ENCODE results near the gene AGPAT4. TPM values are rescaled to one million over a fixed set of nuclear protein-coding genes. Genes with fewer than 3 reads are reported as not detected.

Gene AGPAT4
- total RNA-seq, 1 experiment from 2014 or later: 22.0 TPM

DNA sequence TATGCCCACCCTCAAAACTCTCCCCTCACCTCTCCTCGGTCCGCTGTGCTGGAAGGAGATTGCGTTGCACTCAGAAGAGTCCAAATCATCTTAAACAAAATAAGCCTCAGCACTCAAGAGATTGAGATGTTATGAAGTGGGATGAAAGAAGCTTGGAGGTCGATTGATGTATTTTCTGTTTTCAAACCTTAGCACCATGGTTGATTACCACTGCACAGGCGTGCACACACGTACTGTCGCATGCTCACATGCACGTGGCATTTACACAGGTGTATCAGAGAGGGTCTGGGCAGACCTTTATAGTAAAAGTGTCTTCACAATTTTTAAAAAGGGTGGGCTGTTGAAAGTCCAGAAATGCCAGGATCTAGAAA lies 612 bp upstream of the AGPAT4 start:
- Mint-ChIP-seq H3K36me3 (ENCODE audit: insufficient read depth in 1 of 3, low read depth in 3 of 3) (peaks cover 7 to 10% (median 9%) of the 10 kb centered on the region in 3 experiments; a peak in 4 of 7 replicates), H3K4me3 (peak overlapping the region; percentile 84 to 95), H3K4me1 (peaks cover 28 to 29% of the 10 kb centered on the region in 2 experiments), H3K9me3 (no peaks in the 10 kb centered on the region; a peak in 1 of 5 replicates), H3K27me3 (ENCODE audit: low read depth) (no peaks in the 10 kb centered on the region; the same call in 1 of the 2 replicates), H3K27ac (peak overlapping the region; percentile 98 to 99 (median 99))
- no peak overlapping the region for H3K23ac ChIP-seq (ENCODE audit: insufficient read length, low read depth, low read length)
- H3K4ac ChIP-seq (ENCODE audit: low read depth, low read length): no peak overlapping the region; the same call in 1 of the 2 replicates
- no peak overlapping the region for H2BK20ac ChIP-seq (ENCODE audit: low read depth, low read length, poor library complexity, severe bottlenecking)
- no peaks in the 10 kb centered on the region for H3K27me3 ChIP-seq (ENCODE audit: insufficient read depth, low read length)
- no CpG with 5 or more reads among the region's 8 CpGs for WGBS (ENCODE audit: extremely low coverage, insufficient read length, low lambda C conversion rate)
- no peak overlapping the region for H4K8ac ChIP-seq (replicated peaks; ENCODE audit: insufficient read length, low read depth, low read length)
- H3K23me2 ChIP-seq (ENCODE audit: insufficient read length, low read depth, low read length, poor library complexity, severe bottlenecking): peaks cover 9% of the 10 kb centered on the region
- H3K9ac ChIP-seq (ENCODE audit: extremely low read depth, insufficient read length, low read length): peak overlapping the region; percentile 68
- peak overlapping the region; percentile 93 for H3K18ac ChIP-seq (ENCODE audit: insufficient read length, low read depth, low read length)
- DNase-seq: no peak
- H3K79me2 ChIP-seq (ENCODE audit: insufficient read depth, low read length): peaks cover 1% of the 10 kb centered on the region; the same call in 1 of the 2 replicates
- H3T11ph ChIP-seq (ENCODE audit: low read length): peak overlapping the region; percentile 73
- H2BK120ac ChIP-seq (ENCODE audit: low read depth, low read length, poor library complexity, severe bottlenecking): no peak overlapping the region
- no peaks in the 10 kb centered on the region; the same call in none of the 2 replicates for H3K4me1 ChIP-seq (ENCODE audit: insufficient read depth, low read length)
- H2BK15ac ChIP-seq (ENCODE audit: low read depth, low read length): no peak overlapping the region
- H3K56ac ChIP-seq (ENCODE audit: insufficient read length, low read depth, low read length): no peak overlapping the region
- no peaks in the 10 kb centered on the region for H3K9me3 ChIP-seq (ENCODE audit: control insufficient read depth, low read depth, low read length)
- H3K27ac ChIP-seq (ENCODE audit: insufficient read length, low read depth, low read length): peak overlapping the region; percentile 71
- TF ChIP-seq, protein P1, sequence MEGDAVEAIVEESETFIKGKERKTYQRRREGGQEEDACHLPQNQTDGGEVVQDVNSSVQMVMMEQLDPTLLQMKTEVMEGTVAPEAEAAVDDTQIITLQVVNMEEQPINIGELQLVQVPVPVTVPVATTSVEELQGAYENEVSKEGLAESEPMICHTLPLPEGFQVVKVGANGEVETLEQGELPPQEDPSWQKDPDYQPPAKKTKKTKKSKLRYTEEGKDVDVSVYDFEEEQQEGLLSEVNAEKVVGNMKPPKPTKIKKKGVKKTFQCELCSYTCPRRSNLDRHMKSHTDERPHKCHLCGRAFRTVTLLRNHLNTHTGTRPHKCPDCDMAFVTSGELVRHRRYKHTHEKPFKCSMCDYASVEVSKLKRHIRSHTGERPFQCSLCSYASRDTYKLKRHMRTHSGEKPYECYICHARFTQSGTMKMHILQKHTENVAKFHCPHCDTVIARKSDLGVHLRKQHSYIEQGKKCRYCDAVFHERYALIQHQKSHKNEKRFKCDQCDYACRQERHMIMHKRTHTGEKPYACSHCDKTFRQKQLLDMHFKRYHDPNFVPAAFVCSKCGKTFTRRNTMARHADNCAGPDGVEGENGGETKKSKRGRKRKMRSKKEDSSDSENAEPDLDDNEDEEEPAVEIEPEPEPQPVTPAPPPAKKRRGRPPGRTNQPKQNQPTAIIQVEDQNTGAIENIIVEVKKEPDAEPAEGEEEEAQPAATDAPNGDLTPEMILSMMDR (conservative IDR thresholded peaks at IDR 0.05): no peak
- peak overlapping the region; percentile 82 for H2AFZ ChIP-seq (ENCODE audit: low read length)
- H2AK5ac ChIP-seq (ENCODE audit: insufficient read length, low read length): no peak overlapping the region
- no peak overlapping the region for H4K91ac ChIP-seq (ENCODE audit: insufficient read length, low read depth, low read length)
- H4K20me1 ChIP-seq (ENCODE audit: control insufficient read depth, insufficient read depth, insufficient read length): no peaks in the 10 kb centered on the region
- no peaks in the 10 kb centered on the region for H3K79me1 ChIP-seq (ENCODE audit: insufficient read depth, low read depth, low read length, poor library complexity, severe bottlenecking)
- peak overlapping the region; percentile 65 for H4K5ac ChIP-seq (ENCODE audit: insufficient read length, low read depth, low read length)
- peak overlapping the region; percentile 77 for H3K4me2 ChIP-seq (ENCODE audit: insufficient read depth, insufficient read length, low read length)
- H2BK5ac ChIP-seq (ENCODE audit: insufficient read length, low read length): peak overlapping the region; percentile 66
- H3K14ac ChIP-seq (ENCODE audit: insufficient read depth, low read length): peak overlapping the region; percentile 91; the same call in 1 of the 2 replicates
- no peak overlapping the region for H2BK12ac ChIP-seq (ENCODE audit: insufficient read length, low read depth, low read length)
